Effector memory CD4-positive, alpha-beta T cell (primary cell): ENCODE data around the gene PSMD13.

Experiments used
- DNase-seq, 3 donors: peaks; one replicate each; pipeline ENCODE4 v3.0.0-alpha.2; 2020
- H3K27ac ChIP-seq: 2 replicates; pipeline ENCODE4 v1.7.0; 2013; ENCODE audit warnings: mild to moderate bottlenecking, low read length, moderate library complexity; ENCODE audit not compliant: insufficient read depth, poor library complexity, severe bottlenecking
- H3K27me3 ChIP-seq: replicated peaks from 2 replicates; pipeline ENCODE4 v1.7.0; 2013; ENCODE audit warnings: mild to moderate bottlenecking, low read length; ENCODE audit not compliant: insufficient read depth, control insufficient read depth, poor library complexity, severe bottlenecking
- H3K36me3 ChIP-seq: 2 replicates; pipeline ENCODE4 v1.7.0; 2013; ENCODE audit warnings: mild to moderate bottlenecking, low read length, moderate library complexity; ENCODE audit not compliant: control insufficient read depth, insufficient read depth
- H3K4me1 ChIP-seq: 2 replicates; pipeline ENCODE4 v1.7.0; 2013; ENCODE audit warnings: low read length, mild to moderate bottlenecking; ENCODE audit not compliant: control insufficient read depth, insufficient read depth, poor library complexity, severe bottlenecking
- H3K4me3 ChIP-seq: 2 replicates; pipeline ENCODE4 v1.7.0; 2013; ENCODE audit warnings: low read length, low read depth, mild to moderate bottlenecking; ENCODE audit not compliant: insufficient read depth, poor library complexity, severe bottlenecking
- H3K9me3 ChIP-seq: 2 replicates; pipeline ENCODE4 v1.7.0; 2013; ENCODE audit warnings: mild to moderate bottlenecking, low read length, moderate library complexity; ENCODE audit not compliant: control insufficient read depth

PSMD13 gene

GRCh38 chr11:272195-272930 is 35.6 kb downstream of the PSMD13 start:
- Histone ChIP-seq H3K4me1 (peaks cover 19% of the 10 kb centered on the region), H3K9me3 (no peaks in the 10 kb centered on the region), H3K4me3 (no peak overlapping the region), H3K36me3 (no peaks in the 10 kb centered on the region), H3K27ac (no peak overlapping the region), H3K27me3 (no peaks in the 10 kb centered on the region)
- no peak for DNase-seq

GRCh38 chr11:272931-273198 is 36.1 kb downstream of the PSMD13 start:
- Histone ChIP-seq H3K4me3 (no peak overlapping the region), H3K9me3 (no peaks in the 10 kb centered on the region), H3K27me3 (no peaks in the 10 kb centered on the region), H3K27ac (no peak overlapping the region), H3K4me1 (peaks cover 15% of the 10 kb centered on the region), H3K36me3 (no peaks in the 10 kb centered on the region)
- DNase-seq, result no peak

- Histone ChIP-seq H3K4me3 (no peak overlapping the region), H3K9me3 (no peaks in the 10 kb centered on the region), H3K36me3 (no peaks in the 10 kb centered on the region), H3K4me1 (peaks cover 27% of the 10 kb centered on the region), H3K27me3 (no peaks in the 10 kb centered on the region), H3K27ac (no peak overlapping the region)
- DNase-seq, result no peak
These were observed 39.4 kb downstream of the PSMD13 start for GRCh38 chr11:276219-276618.

GRCh38 chr11:278001-278951 is 41.5 kb downstream of the PSMD13 start, which contains the start of gene NLRP6:
TSS of gene NLRP6 (plus strand) at chr11:278407. CDS start at chr11:278570, 163 bp downstream.
- Histone ChIP-seq H3K4me1 (peaks cover 45% of the 10 kb centered on the region), H3K27ac (peak within 1 kb of the TSS; percentile 38), H3K27me3 (no peaks in the 10 kb centered on the region), H3K9me3 (no peaks in the 10 kb centered on the region), H3K36me3 (no peaks in the 10 kb centered on the region), H3K4me3 (peak within 1 kb of the TSS; percentile 63)
- DNase-seq, result no peak

- Histone ChIP-seq H3K36me3 (no peaks in the 10 kb centered on the region), H3K4me3 (peak overlapping the region; percentile 63), H3K27ac (peak overlapping the region; percentile 38), H3K9me3 (no peaks in the 10 kb centered on the region), H3K27me3 (no peaks in the 10 kb centered on the region), H3K4me1 (peaks cover 45% of the 10 kb centered on the region)
- DNase-seq, result no peak
These were observed 42.5 kb downstream of the PSMD13 start for GRCh38 chr11:279040-279965.

GRCh38 chr11:279966-280705 is 43.4 kb downstream of the PSMD13 start:
- Histone ChIP-seq H3K27ac (peak overlapping the region; percentile 38), H3K4me3 (peak overlapping the region; percentile 63), H3K4me1 (peaks cover 45% of the 10 kb centered on the region), H3K27me3 (no peaks in the 10 kb centered on the region), H3K36me3 (no peaks in the 10 kb centered on the region), H3K9me3 (no peaks in the 10 kb centered on the region)
- DNase-seq, result no peak

GRCh38 chr11:280706-281485 is 44.1 kb downstream of the PSMD13 start:
- no peaks in the 10 kb centered on the region for H3K9me3 ChIP-seq
- peaks cover 45% of the 10 kb centered on the region for H3K4me1 ChIP-seq
- H3K27me3 ChIP-seq, result no peaks in the 10 kb centered on the region
- no peaks in the 10 kb centered on the region for H3K36me3 ChIP-seq
- H3K27ac ChIP-seq, result peak overlapping the region; percentile 39
- DNase-seq, result no peak
- peak overlapping the region; percentile 63 for H3K4me3 ChIP-seq

- H3K27ac ChIP-seq, result peak overlapping the region; percentile 39
- H3K27me3 ChIP-seq, result no peaks in the 10 kb centered on the region
- H3K4me1 ChIP-seq, result peaks cover 53% of the 10 kb centered on the region
- DNase-seq, result no peak
- peak overlapping the region; percentile 63 for H3K4me3 ChIP-seq
- H3K36me3 ChIP-seq, result no peaks in the 10 kb centered on the region
- no peaks in the 10 kb centered on the region for H3K9me3 ChIP-seq
These were observed 44.8 kb downstream of the PSMD13 start for GRCh38 chr11:281486-282161.
